ENCODE measurements around the gene PAGR1.

GRCh38 chr16:29806099-29806579, 9.8 kb upstream of the PAGR1 start, which contains the start of gene MAZ:
- TF ChIP-seq CTCF (IDR thresholded peaks at IDR 0.05; ENCODE audit: low read depth, low read length), result no peak
- TF ChIP-seq POLR2A (IDR thresholded peaks at IDR 0.05; ENCODE audit: extremely low read depth, insufficient read length), result no peak
- TF ChIP-seq MAX (IDR thresholded peaks at IDR 0.05; ENCODE audit: low read depth, low read length), result no peak
- TF ChIP-seq MYC (IDR thresholded peaks at IDR 0.05; ENCODE audit: low read depth, low read length), result no peak
